ENCODE measurements around the gene COL9A3.

COL9A3 gene

GRCh38 chr20:62824476-62825332 is 7.9 kb downstream of the COL9A3 start:
- peak; percentile 52 for DNase-seq

DNA sequence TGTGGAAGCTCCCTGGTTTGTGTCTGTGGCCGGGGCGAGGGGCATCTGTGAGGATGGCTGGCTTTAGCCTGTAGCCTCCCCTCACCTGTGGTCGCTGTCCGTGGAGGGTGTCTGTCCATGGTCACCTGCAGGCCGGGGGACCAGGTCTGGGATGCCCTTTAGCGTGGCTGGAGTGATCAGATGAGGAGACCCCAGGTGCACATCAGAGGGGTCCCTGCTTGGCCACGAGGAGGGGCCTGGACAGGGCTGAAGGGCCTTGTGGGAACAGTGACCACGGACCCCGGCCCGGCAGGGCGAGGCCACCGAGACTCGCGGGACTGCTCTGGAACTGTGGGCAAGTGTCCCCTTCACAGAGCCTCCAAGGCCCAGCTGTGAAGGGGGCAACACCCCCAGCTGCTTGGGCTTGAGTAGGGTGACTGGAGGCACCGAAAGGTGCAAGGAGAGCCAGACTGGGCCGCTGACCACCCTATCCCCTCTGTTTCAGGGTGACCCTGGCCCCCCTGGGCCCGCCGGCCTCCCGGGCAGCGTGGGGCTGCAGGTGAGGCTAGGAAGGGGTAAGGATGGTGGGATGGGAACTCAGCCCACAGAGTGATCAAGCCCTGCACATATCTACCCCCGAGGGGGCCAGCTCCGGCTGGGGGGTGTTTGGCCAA is 8.6 kb downstream of the COL9A3 start:
- no peak for DNase-seq

DNA sequence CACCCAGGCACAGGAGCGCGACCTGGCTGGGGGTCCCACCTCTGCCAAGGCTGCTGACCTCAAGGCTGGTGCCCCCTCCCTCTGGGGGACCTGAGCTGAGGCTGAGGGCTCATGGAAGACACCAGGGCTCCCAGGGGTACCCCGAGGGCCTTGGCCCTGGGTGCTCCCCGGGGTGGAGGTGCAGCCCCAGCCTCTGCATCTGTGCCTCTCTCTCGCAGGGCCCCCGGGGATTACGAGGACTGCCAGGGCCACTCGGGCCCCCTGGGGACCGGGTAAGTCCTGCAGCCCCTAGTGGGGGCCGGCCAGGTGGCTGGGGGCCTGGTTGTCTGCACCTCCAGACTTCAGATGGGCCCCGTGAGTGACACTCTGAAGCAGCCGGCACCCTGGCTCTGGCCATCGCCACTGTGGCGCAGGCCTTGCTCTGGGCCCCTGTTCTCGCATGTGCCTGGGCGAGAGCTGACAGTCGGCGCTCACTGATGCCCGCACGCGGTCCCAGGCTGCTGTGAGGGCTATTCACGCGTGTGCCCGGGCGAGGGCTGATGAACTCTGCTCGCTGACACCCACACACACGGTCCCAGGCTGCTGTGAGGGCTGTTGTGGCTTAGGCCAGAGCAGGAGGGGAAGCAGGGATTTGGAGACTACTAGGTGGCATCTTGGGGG is 9.3 kb downstream of the COL9A3 start:
- no peak for DNase-seq

GRCh38 chr20:62826646-62827310 is 9.9 kb downstream of the COL9A3 start:
- DNase-seq: no peak

GRCh38 chr20:62827311-62828038 is 10.6 kb downstream of the COL9A3 start:
- DNase-seq: no peak

DNA sequence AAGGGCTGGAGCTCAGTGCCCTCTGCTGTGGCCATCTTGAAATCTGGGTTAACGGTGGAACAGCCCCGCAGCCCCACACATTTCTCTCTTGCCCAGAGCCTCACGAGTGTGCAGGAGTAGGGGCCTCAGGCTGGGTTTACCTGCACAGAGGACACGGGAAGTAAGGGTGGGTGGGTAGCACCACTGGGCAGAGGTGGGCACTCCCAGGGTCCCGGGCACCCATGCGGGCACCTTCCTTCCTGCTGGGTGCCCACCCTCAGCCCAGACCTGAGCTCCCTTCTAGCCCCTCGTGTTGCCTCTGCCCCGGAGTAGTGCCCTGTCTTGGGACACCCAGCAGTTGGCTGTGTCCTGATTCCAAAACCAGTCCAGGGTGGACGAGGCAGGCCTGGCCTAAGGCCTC is 11.2 kb downstream of the COL9A3 start:
- DNase-seq: no peak

DNA sequence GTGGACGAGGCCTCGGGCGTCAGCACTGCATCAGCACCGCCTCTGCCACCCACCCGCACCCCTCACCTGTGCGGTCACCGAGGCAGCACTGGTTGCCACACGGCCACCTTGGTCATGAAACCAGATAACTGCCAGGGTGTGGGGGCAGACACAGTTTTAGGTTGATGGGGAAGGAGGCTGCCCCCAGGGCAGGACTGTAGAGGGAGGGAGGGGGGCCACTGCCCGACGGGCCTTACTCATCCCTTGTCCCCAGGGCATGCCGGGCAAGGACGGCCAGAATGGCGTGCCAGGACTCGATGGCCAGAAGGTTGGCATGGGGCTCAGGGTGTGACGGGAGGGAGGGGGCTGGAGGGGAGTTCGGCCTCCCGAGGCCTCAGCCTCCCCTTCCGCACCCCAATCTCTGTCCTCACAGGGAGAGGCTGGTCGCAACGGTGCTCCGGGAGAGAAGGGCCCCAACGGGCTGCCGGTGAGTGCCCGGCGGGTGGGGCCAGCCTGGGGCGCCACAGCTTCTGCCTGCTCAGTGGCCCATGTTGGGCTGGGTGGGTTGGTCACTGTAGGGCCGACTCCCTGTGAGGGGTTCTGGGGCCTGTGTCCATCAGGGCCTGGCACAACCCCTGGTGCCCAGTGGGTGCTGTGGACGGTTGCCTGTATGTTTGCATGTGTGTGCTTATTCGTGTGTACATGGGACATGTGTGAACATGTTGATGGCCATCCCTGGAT is 11.8 kb downstream of the COL9A3 start:
- DNase-seq: no peak

- DNase-seq: no peak
Measured at GRCh38 chr20:62829231-62830230, 12.7 kb downstream of the COL9A3 start.

- DNase-seq: no peak
Measured at GRCh38 chr20:62830251-62830650, 13.4 kb downstream of the COL9A3 start.

- no peak for DNase-seq
Measured at GRCh38 chr20:62830821-62831220, 14.0 kb downstream of the COL9A3 start.

DNA sequence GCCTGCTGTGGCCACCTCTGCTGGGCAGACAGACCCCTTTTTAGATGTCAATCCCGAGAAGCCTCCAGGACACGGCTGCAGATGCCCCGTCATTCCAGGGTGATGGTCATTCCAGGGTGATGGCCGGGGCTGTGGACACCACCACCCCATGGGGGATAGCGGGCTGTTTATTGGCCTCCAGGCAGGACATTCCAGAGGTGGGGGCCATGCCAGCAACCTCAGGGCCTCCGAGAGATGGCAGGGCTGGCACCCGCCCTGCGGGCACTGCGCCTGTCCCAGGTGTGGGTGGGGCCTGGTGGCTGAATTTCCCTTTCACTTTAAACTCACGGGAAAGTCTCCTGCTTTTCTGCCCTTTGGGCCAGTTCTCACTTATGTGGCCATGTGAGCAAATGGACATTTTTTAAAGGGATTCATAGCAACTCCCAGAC is 14.5 kb downstream of the COL9A3 start:
- DNase-seq: no peak

DNA sequence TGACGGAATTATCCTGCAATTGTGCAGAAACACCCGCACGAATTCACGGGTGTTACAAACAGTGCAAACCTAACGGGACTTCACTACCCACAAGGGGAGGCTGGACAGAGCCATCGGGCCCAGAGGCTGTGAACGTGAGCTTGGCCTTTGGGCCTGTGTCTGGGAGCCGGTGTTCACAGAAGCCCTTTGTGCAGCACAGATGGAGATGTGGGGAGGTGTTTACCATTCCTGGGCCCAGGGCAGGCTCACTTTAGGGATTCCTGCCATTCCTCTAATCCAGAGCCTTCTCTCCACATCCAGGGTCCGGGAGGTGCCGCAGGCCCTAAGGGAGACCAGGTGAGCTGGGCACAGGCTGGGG is 15.0 kb downstream of the COL9A3 start:
- DNase-seq: no peak

GRCh38 chr20:62832212-62832922 is 15.5 kb downstream of the COL9A3 start:
- DNase-seq: no peak

DNA sequence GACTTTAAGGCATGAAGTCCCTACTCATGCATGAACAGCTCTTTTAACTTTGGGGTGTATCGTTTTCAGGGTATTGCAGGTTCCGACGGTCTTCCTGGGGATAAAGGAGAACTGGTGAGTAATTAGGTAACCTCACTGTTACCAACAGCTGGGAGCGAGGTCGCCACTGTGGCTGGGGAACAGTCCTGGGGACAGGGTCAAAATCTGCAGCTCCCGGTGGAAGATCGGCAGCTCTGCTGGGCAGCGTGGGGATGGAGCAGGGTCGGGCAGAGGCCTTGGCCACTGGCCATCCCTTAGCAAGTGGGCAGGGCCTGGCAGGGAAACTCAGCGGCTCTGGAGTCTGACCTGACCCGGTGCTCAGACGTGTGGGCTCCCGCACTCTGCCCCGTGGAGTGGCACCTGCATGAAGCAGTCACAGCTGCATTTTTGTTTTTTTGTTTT is 16.1 kb downstream of the COL9A3 start:
- DNase-seq: no peak

GRCh38 chr20:62834967-62835730 is 18.3 kb downstream of the COL9A3 start:
- DNase-seq: no peak

DNA sequence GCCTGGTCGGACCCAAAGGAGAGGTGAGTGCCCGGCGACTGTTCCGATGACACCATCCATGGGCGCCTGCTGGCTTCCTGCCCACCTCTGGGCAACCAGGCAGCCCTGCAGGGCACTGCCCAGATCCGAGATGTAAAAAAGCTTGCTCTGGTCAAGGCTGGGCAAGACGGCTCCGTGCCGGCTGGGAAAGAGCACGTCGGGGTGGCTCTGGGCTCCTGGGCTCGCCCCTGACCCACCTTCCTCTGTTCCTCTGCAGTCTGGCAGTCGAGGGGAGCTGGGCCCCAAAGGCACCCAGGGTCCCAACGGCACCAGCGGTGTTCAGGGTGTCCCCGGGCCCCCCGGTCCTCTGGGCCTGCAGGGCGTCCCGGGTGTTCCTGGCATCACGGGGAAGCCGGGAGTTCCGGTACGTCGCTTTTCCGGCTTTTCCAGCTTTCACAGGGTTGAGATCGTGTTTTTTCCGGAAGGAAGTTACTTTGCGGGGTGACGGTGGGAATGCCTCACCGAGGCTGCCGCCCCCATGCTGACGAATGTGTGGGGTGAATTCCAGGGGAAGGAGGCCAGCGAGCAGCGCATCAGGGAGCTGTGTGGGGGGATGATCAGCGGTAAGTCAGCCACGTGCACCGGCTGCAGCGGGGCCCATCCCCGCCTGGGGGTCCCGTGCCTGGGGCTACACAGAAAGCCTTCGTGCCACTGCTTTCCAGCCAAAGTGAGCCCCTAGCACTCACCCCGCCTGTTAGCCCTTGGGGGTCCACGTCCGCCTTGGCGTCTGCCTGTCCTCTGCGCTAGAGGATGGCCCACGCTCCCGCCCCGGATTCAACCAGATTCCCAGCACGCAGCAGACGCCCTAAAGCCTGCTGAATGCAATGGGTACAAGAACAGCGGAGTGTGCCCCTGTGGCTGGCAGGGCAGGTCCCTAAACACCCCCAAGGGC is 19.3 kb downstream of the COL9A3 start:
- no peak for DNase-seq

DNA sequence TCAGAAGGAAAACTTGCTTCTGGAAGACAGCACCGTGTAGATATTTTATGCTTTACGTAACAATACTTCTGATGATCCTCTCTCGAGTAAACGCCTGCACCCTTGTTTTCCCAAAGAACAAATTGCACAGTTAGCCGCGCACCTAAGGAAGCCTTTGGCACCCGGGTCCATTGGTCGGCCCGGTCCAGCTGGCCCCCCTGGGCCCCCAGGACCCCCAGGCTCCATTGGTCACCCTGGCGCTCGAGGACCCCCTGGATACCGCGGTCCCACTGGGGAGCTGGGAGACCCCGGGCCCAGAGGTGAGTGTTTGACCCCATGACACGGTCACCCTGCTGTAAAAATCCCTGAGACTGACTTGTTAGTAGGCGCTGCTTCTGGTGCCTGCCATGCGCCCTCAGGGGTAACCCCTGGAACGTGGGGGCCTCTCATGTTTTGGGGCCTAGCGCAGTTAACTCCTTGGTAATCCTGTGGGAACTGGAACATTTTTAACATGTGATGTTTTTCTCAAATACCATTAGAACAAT is 20.2 kb downstream of the COL9A3 start:
- DNase-seq: no peak

DNA sequence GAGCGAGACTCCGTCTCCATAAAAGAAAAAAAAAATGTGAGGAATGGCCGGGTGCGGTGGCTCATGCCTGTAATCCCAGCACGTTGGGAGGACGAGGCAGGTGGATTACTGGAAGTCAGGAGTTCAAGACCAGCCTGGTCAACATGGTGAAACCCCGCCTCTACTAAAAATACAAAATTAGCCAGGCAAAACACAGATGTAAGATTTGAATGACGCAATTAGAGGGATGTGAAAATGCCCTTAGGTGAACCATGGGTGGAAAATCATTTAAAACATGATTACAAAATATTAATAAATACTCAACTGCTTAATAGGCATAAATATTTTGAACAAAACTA is 20.9 kb downstream of the COL9A3 start:
- no peak for DNase-seq

Measured in fibroblast of skin of scalp (primary cell).